Stimulated activated CD4-positive, alpha-beta T cell treated with anti-CD3 and anti-CD28 coated beads, Interleukin-1b, Interleukin-23, amount 100 ng/mL, for 1 hour (primary cell): ENCODE data around the gene PRXL2B.

Source experiments
- DNase-seq, 2 donors: peaks; one replicate each; pipeline ENCODE4 v3.0.0-alpha.2; 2020; ENCODE audit warnings: low read depth in 2 of 2

Gene PRXL2B

GRCh38 chr1:2597441-2598328, 11.1 kb downstream of the PRXL2B start:
- no peak for DNase-seq

GRCh38 chr1:2598329-2598931, 11.9 kb downstream of the PRXL2B start:
- no peak for DNase-seq

DNA sequence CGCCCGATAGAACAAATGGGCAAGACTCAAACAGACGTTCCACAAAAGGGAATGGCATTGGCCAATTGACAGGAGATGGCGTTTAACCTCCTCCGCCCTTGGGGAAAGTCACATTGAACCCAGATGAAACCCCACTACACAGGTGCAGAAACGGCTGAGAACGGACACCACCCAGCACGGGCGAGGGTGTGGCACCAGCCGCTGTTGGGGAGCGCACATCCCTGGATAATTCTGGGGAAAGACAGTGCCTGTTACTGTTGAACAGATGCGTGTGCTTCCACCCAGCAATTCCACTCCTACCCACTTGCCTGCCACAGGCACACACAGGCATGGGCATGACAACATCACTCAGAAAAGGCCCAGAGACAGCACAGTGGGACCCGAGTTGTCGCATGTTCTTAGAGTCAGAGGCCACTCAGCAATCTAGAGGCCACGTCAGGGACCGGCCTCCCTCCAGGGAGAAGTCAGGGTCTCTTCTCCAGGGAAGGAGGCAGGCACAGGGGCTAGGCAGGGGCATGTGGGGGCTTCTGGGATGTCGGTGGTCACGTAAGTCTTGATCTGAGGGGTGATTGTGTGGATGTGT, 15.2 kb downstream of the PRXL2B start:
- no peak for DNase-seq

- DNase-seq, result no peak
Observed at GRCh38 chr1:2602311-2602835, 15.8 kb downstream of the PRXL2B start.

GRCh38 chr1:2602866-2603520, 16.4 kb downstream of the PRXL2B start:
- no peak for DNase-seq

DNA sequence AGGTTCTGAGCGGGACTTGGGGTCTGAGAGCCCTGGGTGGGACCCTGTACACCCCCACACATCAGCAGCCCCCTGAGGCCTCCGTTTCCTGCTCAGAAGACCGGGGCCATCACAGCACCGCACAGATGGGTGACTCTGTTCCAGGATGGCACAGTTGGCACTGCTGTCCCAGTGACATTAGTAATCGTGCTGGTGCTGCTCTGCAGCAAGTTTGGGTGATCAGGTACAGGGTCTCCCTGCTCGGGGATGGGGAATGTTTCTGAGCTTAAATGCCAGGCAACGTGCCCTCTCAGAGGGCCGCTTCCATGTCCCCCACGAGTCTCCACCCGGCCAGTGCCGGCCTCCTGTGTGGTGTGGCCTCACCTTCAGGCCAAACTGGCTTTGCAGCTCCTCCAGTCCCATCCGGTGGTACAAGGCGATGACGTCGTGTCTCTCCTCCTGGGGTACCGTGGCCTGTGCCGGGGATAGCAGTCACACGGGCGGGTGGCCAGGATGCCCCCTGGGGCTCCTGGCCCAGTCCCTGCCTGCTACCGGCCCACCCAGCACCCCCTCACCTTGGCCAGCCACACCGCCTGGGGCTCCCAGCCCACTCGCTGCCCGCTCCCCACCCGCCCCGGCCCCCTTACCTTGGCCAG, 17.1 kb downstream of the PRXL2B start:
- no peak for DNase-seq

DNA sequence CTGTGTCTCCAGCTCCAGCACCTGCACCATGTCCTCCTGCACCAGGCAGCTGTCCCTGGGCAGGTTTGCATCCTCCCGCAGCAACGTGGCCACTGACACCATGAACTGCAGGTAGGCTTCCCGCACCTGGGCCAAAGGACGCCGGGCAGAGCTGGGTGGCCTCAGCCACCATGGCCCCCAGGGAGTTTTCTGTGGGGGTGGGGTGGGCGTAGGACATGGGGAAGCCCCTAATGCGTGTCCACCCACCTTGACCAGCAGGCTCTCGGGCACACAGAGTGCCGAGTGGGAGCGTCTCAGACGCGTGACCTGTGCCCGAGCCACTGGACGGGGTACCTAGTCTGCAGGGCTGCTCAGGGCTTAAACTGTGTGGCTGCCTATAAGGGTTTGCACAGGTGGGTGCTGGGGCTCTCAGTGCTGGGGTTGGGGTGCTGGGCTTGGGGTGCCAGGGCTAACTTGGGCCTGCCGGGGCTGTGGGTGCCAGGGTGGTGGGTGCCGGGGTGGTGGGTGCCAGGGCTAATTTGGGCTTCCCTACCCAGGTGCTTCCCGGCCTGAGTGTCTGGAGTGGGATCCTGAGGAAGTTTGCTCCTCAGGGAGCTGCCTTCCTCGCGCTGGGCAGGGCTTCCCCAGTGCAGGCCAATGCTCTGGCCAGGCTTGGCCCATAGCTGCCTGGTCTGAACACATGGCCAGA, 17.7 kb downstream of the PRXL2B start:
- DNase-seq, result no peak

DNA sequence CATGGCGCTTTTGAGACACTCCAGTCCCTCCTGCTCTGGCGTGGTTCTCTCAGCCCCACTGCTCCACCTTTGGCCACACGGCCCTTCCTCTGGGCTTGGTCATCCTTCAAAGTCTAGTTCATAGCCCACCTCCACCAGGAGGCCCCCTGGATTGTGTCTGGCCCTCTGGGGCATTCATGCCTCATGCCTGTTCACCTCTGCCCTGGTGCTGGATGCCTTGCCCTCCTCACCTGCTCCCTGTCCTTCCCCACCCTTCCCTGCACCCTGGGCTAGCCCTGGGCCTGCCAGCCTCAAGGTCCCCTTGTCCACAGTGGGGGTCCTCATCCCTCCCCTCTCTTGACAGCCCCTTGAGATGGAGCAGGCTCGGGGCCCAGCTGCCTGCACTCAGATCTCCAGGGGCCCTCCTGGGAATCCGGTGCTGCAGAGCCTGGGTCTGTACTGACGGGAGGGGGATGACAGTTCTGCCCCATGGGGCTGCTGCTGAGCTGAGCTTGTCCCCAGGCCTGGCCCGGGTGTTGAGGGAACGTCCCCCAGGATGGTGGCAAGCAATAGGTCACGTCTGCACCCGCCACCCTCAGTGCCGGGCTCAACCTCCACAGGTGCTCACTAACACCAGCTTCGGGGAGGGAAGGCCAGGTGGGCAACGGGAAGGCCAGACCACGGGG, 18.4 kb downstream of the PRXL2B start:
- DNase-seq, result no peak

DNA sequence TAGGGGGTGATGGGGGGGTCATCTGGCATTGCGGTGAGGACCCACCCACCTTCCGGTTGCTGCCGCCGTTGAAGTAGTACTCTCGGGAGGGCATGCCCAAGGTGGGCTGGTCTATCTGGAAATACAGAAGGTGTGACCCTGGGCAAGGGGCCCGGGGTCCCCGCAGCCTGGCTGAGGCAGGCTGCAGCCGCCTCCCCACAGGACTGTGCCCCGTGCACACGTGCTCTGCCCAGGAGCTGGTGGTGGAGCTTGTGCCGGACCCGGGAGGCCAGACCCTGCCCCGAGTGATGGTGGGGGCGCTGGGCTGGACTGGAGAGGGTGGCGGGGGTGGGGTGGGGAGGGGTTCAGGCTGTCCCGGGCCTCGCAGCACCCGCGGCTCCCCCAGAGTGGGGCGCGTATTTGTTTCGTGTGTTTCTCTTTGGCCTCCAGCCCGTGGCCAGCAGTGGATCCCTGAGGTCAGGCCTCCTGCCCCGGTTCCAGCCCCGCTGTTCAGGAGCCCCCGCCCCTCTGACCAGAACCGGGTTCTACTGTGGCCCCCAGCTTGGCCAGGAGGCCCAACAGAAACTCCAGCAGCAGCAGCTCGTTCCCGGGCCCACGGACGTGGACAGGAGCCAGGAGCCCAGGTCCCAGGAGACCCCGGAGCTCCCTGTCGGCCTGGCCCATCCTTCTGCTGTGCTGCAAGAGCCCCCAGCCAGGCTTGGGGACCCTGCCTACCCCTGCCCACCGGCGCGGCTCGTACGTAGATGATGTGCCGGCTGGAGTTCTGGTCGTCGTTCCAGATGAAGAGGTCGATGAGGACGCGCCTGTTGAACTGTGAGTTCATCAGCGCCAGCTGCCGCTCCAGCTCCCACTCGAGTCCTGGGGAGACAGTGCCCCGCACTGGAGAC, 19.2 kb downstream of the PRXL2B start:
- no peak for DNase-seq

DNA sequence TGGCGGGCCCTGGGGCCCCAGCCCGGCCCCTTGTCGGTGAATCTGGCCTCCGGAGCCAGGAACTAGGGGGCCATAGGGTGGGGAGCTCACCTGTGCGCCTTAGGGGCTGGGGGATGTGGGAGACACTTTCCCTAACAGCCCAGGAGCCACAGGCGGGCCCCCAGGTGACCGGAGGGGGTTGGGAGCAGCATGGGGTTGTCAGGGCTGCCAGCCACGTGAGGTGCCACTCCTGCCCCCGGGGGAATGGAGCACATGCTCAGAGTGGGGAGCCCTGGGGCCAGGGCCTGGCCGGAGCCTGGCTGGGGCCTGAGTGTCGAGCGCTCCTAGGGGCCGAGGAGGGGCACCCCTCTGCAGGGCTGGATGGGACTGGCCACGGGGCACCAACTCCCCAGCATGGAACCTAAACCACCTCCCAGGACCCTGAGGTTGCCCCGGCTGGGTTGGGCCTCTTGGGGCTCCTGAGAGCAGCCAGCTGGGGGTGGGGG, 19.9 kb downstream of the PRXL2B start:
- no peak for DNase-seq

- DNase-seq, result no peak
Observed at GRCh38 chr1:2606881-2607621, 20.5 kb downstream of the PRXL2B start.

GRCh38 chr1:2607641-2608091, 21.1 kb downstream of the PRXL2B start:
- no peak for DNase-seq

DNA sequence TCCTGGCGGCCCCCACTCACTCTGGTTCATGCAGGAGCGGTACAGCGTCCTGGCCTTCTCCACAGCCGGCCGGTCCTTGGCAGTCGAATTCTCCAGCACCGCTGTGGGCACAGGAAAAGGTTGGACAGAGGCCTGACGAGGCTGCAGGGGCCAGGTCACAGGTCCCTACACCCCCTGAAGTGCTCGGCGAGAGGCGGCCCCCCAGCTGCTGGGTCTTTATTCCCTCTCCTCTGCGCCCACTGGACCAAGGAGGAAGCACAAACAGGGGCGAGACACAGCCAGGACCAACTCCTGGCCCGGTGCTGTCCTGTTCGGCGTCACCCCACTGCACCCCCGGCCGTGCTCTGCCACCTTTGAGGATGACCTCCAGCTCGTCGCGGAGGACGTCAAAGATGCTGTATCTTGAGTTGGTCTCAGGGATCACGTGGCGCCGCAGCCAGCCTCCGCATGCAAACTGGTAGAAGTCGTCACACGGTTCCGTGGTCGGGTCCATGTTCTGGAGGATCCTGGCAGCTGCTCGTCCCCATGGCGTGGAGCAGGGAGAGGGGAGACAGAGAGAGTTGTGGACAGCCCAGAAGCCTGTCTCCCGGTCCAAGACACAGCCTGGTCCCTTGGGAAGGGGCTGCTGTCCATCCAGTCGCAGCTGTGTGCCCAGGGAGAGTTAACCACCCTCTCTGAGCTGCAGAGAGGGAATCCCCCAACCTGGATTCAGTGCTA, 22.9 kb downstream of the PRXL2B start:
- DNase-seq, result no peak

DNA sequence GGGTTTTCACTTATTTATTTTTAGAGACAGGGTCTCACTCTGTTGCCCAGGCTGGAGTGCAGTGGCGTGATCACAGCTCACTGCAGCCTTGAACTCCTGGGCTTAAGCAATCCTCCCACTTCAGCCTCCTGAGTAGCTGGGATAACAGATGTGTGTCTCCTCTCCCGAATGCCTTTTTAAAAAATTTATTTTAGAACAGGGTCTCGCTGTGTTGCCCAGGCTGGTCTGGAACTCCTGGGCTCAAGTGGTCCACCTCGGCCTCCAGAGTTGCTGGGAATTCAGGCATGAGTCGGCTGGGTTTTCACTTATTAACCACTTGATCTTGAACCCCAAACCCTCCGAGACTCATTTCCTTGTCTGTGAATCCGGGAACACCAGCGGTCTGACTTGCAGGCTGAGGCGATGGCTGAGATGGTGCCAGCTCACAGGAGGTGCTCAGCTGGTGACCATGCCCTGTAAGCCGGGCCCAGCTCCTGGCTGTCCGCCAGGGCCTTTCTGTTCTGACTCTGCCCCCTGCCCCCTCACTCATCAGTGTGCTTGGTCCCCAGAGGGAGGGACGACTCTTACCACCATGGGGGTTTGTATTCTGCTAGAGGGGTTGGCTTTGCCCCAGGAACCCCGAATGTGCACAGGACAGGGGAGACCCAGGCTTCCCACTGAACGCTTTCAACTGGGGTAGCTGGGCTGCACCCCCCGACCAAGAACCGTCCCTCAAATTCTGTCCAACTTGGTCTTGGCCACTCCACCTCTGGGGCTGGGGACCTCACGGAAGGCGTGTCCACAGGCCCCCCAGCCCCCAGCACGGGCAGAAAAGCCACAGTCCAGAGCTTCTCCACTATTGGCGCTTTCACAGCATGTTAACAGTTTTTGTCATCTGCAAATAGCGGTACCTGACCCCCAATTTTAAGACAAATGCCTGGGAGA, 23.7 kb downstream of the PRXL2B start:
- no peak for DNase-seq

GRCh38 chr1:2611031-2611501, 24.5 kb downstream of the PRXL2B start:
- DNase-seq, result no peak

- no peak for DNase-seq
Observed at GRCh38 chr1:2611621-2612437, 25.3 kb downstream of the PRXL2B start.
